Measurements from ENCODE around the gene CLEC18C. TPM values are rescaled to one million over a fixed set of nuclear protein-coding genes. Genes with fewer than 3 reads are reported as not detected.
"Not testable (repeated sequence)": the region's sequence is repeated elsewhere in the genome, so short reads cannot be mapped to it uniquely, and the experiment has no call there.

CLEC18C gene
- total RNA-seq, 1 donor, result under 0.01 TPM

DNA sequence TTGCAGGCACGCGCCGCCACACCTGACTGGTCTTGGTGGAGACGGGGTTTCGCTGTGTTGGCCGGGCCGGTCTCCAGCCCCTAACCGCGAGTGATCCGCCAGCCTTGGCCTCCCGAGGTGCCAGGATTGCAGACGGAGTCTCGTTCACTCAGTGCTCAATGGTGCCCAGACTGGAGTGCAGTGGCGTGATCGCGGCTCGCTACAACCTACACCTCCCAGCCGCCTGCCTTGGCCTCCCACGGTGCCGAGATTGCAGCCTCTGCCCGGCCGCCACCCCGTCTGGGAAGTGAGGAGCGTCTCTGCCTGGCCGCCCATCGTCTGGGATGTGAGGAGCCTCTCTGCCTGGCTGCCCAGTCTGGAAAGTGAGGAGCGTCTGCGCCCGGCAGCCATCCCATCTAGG is 30.4 kb downstream of the CLEC18C start:
- DNase-seq (ENCODE audit: low read depth in 2 of 3, low spot score in 2 of 3), result not testable (repeated sequence)

DNA sequence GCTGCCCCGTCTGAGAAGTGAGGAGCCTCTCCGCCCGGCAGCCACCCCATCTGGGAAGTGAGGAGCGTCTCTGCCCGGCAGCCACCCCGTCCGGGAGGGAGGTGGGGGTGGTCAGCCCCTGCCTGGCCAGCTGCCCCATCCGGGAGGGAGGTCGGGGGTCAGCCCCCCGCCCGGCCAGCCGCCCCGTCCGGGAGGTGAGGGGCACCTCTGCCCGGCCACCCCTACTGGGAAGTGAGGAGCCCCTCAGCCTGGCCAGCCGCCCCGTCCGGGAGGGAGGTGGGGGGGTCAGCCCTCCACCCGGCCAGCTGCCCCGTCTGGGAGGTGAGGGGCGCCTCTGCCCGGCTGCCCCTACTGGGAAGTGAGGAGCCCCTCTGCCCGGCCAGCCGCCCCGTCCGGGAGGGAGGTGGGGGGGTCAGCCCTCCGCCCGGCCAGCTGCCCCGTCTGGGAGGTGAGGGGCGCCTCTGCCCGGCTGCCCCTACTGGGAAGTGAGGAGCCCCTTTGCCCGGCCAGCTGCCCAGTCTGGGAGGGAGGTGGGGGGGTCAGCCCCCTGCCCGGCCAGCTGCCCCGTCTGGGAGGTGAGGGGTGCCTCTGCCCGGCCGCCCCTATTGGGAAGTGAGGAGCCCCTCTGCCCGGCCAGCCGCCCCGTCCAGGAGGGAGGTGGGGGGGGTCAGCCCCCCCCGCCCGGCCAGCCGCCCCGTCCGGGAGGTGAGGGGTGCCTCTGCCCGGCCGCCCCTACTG is 31.2 kb downstream of the CLEC18C start:
- not testable (repeated sequence) for DNase-seq (ENCODE audit: low read depth in 2 of 3, low spot score in 2 of 3)

DNA sequence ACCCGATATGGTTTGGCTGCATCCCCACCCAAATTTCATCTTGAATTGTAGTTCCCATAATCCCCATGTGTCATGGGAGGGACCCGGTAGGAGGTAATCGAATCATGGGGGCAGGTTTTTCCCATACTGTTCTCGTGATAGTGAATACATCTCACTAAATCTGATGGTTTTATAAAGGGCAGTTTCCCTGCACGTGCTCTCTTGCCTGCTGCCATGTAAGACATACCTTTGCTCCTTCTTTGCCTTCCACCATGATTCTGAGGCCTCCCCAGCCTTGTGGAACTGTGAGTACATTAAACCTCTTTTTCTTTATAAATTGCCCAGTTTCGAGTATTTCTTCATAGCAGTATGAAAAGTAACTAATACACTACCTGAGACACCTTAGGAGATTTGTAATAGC is 32.8 kb downstream of the CLEC18C start:
- not testable (repeated sequence) for DNase-seq (ENCODE audit: low read depth in 2 of 3, low spot score in 2 of 3)

DNA sequence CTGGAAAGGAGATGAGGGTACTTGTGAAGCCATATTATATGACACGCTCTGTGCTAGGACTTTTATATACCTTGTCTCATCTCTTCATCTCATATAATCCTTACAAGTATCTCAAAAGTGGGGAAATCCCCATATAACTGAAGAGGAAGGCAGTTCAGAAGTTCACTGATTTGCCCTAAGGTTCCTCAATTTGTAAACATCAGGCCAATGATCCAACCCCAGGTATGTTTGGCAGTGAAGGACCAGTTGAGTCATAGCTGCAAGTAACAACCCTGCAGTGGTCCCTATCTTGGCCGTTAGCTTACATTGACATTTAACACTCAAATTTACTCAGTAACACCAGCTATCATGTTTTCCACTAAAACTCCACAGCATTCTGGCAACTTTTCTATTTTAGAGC is 45.0 kb downstream of the CLEC18C start:
- DNase-seq (ENCODE audit: low read depth in 2 of 3, low spot score in 2 of 3), result not testable (repeated sequence)

DNA sequence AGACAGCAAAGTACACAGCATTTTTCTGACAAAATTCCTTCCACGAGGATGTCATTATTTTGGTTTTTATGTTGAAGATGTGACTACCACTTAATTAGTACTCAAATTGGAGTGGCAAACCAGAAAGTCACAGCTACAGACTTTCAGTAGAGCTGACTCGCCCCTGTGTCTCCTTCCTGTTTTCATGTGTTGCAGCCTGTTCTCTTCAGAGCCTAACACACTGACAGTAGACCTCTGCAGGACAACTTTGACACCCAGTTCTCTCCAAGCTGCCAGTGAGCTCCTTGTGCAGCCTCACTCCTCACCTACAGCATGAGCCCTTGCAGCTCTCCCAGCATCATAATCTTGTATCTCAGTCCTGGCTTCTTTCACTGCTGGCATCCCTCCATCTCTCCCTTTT is 49.0 kb downstream of the CLEC18C start:
- not testable (repeated sequence) for DNase-seq (ENCODE audit: low read depth in 2 of 3, low spot score in 2 of 3)

DNA sequence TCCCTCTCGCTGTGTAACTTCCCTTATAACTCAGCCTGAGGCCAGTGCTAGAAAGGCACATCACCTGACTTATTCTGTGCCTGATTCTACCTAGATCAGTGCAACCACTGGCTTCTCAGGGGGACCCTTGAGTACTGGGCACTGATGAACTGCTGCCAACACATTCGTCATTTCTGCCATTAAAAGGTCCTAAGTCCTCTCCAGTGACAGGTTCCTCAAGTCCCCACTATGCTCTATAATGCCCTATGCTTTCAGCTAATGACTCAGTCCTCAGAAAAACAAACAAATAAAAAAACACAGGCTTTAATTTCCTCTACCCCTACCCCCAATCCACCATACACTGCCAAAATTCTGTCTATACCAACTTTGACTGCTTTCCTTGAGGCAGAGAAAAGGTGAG is 49.6 kb downstream of the CLEC18C start:
- not testable (repeated sequence) for DNase-seq (ENCODE audit: low read depth in 2 of 3, low spot score in 2 of 3)

DNA sequence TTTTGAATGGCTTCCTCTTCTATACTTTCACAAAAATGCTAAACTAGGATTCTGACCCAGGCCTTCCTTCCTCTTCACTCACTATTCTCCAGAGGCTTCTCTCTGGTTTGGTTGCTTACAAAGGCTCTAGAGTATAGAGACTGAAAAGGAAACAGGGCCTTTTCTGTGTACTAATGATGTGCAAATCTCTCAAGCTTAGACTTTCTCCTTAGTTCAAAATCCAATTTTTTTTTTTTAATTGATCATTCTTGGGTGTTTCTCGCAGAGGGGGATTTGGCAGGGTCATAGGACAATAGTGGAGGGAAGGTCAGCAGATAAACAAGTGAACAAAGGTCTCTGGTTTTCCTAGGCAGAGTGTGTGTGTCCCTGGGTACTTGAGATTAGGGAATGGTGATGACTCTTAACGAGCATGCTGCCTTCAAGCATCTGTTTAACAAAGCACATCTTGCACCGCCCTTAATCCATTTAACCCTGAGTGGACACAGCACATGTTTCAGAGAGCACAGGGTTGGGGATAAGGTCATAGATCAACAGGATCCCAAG is 50.5 kb downstream of the CLEC18C start:
- DNase-seq (ENCODE audit: low read depth in 2 of 3, low spot score in 2 of 3), result not testable (repeated sequence)

DNA sequence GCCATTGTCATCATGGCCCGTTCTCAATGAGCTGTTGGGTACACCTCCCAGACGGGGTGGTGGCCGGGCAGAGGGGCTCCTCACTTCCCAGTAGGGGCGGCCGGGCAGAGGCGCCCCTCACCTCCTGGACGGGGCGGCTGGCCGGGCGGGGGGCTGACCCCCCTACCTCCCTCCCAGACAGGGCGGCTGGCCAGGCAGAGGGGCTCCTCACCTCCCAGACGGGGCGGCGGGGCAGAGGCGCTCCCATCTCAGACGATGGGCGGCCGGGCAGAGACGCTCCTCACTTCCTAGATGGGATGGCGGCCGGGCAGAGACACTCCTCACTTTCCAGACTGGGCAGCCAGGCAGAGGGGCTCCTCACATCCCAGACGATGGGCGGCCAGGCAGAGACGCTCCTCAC is 51.1 kb downstream of the CLEC18C start:
- DNase-seq (ENCODE audit: low read depth in 2 of 3, low spot score in 2 of 3), result not testable (repeated sequence)

DNA sequence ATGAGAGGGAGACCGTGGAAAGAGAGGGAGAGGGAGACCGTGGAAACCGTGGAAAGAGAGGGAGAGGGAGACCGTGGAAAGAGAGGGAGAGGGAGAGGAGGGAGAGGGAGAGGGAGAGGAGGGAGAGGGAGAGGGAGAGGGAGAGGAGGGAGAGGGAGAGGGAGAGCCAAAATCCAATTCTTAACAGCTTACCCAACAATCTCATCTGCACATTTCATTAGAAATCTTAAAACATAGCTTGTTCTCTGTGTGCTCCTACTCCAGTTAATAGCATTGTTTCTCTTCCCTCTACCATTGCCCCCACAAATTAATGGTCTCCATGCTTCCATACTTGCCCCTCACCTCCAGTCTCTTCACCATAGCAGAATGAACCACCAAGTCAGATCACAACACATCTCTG is 51.8 kb downstream of the CLEC18C start:
- not testable (repeated sequence) for DNase-seq (ENCODE audit: low read depth in 2 of 3, low spot score in 2 of 3)

DNA sequence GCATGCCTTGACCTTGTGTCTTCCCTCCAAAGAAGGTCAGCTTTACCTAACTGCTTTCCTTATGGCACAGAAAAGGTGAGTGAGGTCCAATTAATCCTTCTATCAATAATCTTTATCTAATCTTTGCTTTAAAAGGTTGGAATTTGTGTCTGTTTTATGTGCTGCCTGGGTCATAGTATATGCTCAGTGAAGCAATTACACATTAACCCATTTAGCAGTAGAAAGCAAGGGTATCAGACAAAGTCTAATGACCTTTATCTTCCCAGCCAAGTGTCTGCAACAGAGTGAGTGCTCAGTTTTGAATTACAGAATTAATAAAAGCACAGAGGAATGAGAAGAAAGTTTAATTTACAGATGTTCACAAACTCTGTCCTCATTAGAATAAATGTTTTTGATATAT is 52.4 kb downstream of the CLEC18C start:
- DNase-seq (ENCODE audit: low read depth in 2 of 3, low spot score in 2 of 3), result not testable (repeated sequence)

DNA sequence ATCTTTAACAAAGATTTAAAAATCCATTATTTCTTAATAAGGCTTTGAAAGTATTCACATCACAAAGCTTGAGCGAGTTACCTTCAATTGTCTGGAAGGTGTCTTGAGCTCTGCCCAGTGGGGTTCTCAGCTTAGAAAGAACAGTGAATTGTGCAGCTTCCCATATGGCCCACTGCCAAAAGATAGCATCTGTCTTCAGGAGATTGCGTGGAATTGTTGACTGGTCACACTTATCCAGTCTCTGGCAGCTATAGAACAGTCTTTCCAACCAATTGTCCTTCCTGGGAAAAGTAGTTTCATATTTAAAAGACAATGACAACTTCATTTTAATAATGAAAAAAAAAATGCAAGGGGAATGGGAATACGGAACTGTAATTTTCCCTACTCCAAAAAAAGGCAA is 58.2 kb downstream of the CLEC18C start:
- not testable (repeated sequence) for DNase-seq (ENCODE audit: low read depth in 2 of 3, low spot score in 2 of 3)

Small RNAs within 50 kb of the gene (small RNA-seq; reads per million reads assigned to genes)
- gene AC009060.2, result not detected

Other genes with a start within 250 kb of the CLEC18C start
- gene CLEC18A, start 222.5 kb upstream of the CLEC18C start, total RNA-seq, result 0.81 TPM
- 30.4 TPM for gene PDPR, start 59.5 kb upstream of the CLEC18C start, total RNA-seq
- gene EXOSC6, start 78.2 kb downstream of the CLEC18C start, total RNA-seq, result 24.5 TPM
- 39.3 TPM for gene AARS1, start 115.7 kb downstream of the CLEC18C start, total RNA-seq
- gene DDX19B, start 125.4 kb downstream of the CLEC18C start, total RNA-seq, result 27.5 TPM
- 31.5 TPM for gene DDX19A, start 173.1 kb downstream of the CLEC18C start, total RNA-seq

All from hematopoietic multipotent progenitor cell (in vitro differentiated cells).